8988T (cell line): ENCODE results near the gene SOX3.

Experiments
- DNase-seq: peaks from one replicate; pipeline ENCODE4 v3.0.0; 2011

Gene SOX3

DNA sequence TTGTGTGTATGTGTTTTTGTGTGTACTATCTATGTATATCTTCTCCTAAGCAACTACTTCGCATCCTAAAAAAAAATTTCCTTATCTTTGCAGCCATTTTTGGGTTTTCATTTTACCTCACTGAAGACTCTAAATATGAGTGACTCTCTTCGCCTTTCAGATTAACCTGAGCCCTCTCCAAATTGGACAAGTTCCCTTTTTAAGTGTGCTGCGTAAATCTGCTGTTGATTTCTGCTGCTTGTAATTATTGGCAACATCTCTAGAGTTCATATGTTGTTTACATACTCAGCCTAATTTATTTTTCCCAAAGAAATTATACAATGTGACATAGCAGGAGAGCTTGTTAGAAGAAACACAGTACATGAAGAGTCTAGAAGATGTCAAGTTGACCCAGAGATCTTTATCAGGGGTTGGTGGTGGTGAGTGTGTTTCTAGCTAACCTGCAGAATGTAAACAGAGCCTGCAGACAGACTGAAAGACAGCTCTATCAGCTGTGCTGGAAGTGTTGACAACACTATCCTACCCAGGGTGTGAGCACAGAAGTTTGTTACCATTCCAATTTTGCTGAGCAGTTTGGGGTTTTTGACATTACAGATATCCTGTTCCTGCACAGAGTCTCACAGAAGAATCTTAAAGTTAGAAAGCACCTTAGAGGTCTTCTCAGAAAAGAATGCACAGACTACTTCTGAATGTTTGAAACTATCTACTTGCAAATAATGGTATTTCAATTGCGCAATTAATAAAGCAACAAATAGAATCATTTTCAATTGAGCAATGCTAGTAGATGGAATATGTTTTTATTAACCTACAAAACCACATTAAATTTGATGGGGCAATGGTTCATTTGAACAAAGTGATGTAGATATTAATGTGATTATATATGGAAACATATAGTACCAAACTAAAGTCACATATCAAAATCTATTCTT is 12.5 kb downstream of the SOX3 start:
- DNase-seq, result no peak

DNA sequence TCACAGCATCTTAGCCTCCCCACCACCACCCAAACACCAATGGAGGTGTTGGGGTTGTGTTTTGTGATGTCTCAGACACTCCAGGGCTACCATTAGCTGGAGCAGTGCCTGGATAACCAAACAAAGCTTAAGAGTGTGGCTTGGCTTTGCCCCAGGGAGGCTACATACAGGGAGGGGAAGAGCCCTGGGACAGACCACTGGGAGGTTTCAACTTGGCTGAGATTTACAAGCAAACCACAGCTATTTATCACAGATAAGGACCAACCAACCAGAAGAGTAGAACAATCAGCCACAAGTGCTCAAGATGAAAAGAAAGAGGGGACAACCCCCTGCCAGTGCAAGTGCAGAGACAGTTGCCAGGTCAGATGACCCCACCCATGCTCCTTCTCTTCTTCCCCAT is 24.1 kb downstream of the SOX3 start:
- no peak for DNase-seq

DNA sequence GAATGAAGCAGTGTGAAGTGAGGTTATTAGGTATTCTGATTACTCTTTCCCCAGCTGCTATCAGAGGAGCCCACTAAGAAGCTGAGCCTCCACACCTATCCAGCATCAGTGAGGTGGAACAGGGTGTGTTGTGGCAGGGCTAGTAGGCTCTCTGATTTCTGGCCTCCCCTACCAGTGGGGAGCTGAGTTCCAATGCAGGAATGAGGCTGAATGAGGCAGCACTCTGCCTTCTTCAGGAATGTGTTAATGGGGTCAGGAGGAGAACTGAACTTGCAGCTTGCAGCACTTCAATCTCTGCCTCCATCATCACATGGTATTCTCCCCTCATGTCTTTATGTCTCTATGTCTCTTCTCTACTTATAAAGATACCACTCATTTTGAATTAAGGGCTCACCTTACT is 26.9 kb downstream of the SOX3 start:
- no peak for DNase-seq

DNA sequence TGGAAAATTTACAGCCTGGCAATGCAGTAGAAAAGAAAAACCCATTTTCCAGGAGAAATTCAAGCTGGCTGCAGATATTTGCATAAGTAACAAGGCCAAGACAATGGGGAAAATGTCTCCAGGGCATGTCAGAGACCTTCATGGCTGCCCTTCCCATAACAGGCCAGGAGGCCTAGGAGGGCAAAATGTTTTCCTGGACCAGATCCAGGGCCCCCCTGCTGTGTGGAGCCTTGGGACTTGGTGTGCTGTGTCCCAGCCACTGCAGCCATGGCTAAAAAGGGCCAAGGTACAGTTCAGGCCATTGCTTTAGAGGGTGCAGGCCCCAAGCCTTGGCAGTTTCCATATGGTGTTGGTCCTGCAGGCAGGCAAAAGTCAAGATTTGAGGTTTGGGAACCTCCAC is 29.8 kb downstream of the SOX3 start:
- no peak for DNase-seq

DNA sequence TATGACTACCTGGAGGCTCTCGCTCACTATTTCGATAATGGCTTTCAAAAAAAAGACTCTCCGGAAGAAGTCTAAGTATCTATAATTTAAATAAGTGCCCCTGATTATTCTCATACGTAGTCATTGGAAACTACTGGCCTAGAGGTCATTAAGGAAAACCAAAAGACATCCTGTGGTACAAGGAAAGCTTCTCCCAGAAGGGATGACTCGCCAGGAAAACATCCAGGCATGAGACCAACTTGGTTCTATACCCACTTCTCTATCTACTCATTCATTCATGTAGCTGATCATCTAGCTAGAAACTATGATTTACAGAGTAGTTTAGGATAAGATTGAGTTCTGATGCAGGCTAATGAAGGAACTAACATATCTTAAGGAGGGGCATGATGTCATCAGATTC is 37.7 kb downstream of the SOX3 start:
- DNase-seq, result no peak
